ENCODE results near the gene NCKAP5. TPM values are rescaled to one million over a fixed set of nuclear protein-coding genes. Genes with fewer than 3 reads are reported as not detected.

NCKAP5 gene
- total RNA-seq, 1 experiment from 2014 or later: 3.2 TPM

- no peaks in the 10 kb centered on the region for H3K27me3 ChIP-seq (ENCODE audit: low read length)
- ChIA-PET POLR2A (ENCODE audit: unreplicated experiment) (no interaction called here), CTCF (no interaction called here)
- no peaks in the 10 kb centered on the region for H3K36me3 ChIP-seq (ENCODE audit: low read depth, low read length)
- no peaks in the 10 kb centered on the region for H3K9me2 ChIP-seq (replicated peaks; ENCODE audit: low read length)
- no peak for ATAC-seq
- TF ChIP-seq EZH2 (IDR thresholded peaks at IDR 0.05; ENCODE audit: low read length, unreplicated experiment) (no peak), CTCF (conservative IDR thresholded peaks at IDR 0.05; ENCODE audit: low read depth, low read length) (no peak), EZH2phosphoT487 (IDR thresholded peaks at IDR 0.05; ENCODE audit: borderline replicate concordance, low read length) (no peak)
- H3F3A ChIP-seq (ENCODE audit: low read length, unreplicated experiment): no peaks in the 10 kb centered on the region
- DNase-seq: no peak
- H2AFZ ChIP-seq (ENCODE audit: low read length): no peak overlapping the region
- no peak overlapping the region for H3K4me2 ChIP-seq (ENCODE audit: low read length)
- H3K9me3 ChIP-seq (ENCODE audit: low read length): no peaks in the 10 kb centered on the region
- BruUV-seq (replicated peaks): no TSS peak
- intact Hi-C loops (cut with micrococcal nuclease): no loop called here
- no peak overlapping the region for H3K27ac ChIP-seq (ENCODE audit: low read length)
- no peaks in the 10 kb centered on the region for H3K4me1 ChIP-seq (ENCODE audit: insufficient read depth, low read length)
- no peaks in the 10 kb centered on the region for H3K79me2 ChIP-seq (ENCODE audit: low read length)
- H4K20me1 ChIP-seq (ENCODE audit: low read length): no peaks in the 10 kb centered on the region
- no peak overlapping the region for H3K9ac ChIP-seq (ENCODE audit: low read length)
- H3K4me3 ChIP-seq (ENCODE audit: low read length): no peak overlapping the region
Measured at GRCh38 chr2:133025004-133025403, 543.3 kb downstream of the NCKAP5 start.

GRCh38 chr2:133012847-133013734 lies 555.2 kb downstream of the NCKAP5 start:
- H3K36me3 ChIP-seq (ENCODE audit: low read depth, low read length): no peaks in the 10 kb centered on the region
- H3F3A ChIP-seq (ENCODE audit: low read length, unreplicated experiment): no peaks in the 10 kb centered on the region
- CTCF ChIA-PET: no interaction called here

More at GRCh38 chr2:133012847-133013734, 555.2 kb downstream of the NCKAP5 start:
- BruUV-seq (replicated peaks): no TSS peak
- H3K27ac ChIP-seq (ENCODE audit: low read length): no peak overlapping the region
- no peak overlapping the region for H2AFZ ChIP-seq (ENCODE audit: low read length)
- no peaks in the 10 kb centered on the region for H3K4me1 ChIP-seq (ENCODE audit: insufficient read depth, low read length)
- no peak for TF ChIP-seq EZH2phosphoT487 (IDR thresholded peaks at IDR 0.05; ENCODE audit: borderline replicate concordance, low read length)
- TF ChIP-seq CTCF (conservative IDR thresholded peaks at IDR 0.05; ENCODE audit: low read depth, low read length): no peak
- TF ChIP-seq EZH2 (IDR thresholded peaks at IDR 0.05; ENCODE audit: low read length, unreplicated experiment): no peak
- no peaks in the 10 kb centered on the region for H3K79me2 ChIP-seq (ENCODE audit: low read length)
- H3K27me3 ChIP-seq (ENCODE audit: low read length): no peaks in the 10 kb centered on the region
- ATAC-seq (no peak), DNase-seq (no peak)
- intact Hi-C loops (cut with micrococcal nuclease): no loop called here
- H4K20me1 ChIP-seq (ENCODE audit: low read length): no peaks in the 10 kb centered on the region
- no peaks in the 10 kb centered on the region for H3K9me3 ChIP-seq (ENCODE audit: low read length)
- no peak overlapping the region for H3K9ac ChIP-seq (ENCODE audit: low read length)
- no peaks in the 10 kb centered on the region for H3K9me2 ChIP-seq (replicated peaks; ENCODE audit: low read length)
- H3K4me2 ChIP-seq (ENCODE audit: low read length): no peak overlapping the region
- no peak overlapping the region for H3K4me3 ChIP-seq (ENCODE audit: low read length)
- POLR2A ChIA-PET (ENCODE audit: unreplicated experiment): interaction anchor here (0.5 kb wide), 1 partner anchor 453 kb away, joined by 3 read pairs; no protein-coding TSS in a partner anchor

Data from PC-3 (cell line).